Activated T-cell treated with anti-CD3 and anti-CD28 coated beads, Interleukin-2, amount 50 U/mL, for 1 hour (primary cell): ENCODE results near the gene ACBD7.
A peak's percentile ranks its signal among the peaks of the same experiment; 100 is the strongest.

Experiments
- DNase-seq: peaks from one replicate; pipeline ENCODE4 v3.0.0-alpha.2; 2020

The ACBD7 gene

DNA sequence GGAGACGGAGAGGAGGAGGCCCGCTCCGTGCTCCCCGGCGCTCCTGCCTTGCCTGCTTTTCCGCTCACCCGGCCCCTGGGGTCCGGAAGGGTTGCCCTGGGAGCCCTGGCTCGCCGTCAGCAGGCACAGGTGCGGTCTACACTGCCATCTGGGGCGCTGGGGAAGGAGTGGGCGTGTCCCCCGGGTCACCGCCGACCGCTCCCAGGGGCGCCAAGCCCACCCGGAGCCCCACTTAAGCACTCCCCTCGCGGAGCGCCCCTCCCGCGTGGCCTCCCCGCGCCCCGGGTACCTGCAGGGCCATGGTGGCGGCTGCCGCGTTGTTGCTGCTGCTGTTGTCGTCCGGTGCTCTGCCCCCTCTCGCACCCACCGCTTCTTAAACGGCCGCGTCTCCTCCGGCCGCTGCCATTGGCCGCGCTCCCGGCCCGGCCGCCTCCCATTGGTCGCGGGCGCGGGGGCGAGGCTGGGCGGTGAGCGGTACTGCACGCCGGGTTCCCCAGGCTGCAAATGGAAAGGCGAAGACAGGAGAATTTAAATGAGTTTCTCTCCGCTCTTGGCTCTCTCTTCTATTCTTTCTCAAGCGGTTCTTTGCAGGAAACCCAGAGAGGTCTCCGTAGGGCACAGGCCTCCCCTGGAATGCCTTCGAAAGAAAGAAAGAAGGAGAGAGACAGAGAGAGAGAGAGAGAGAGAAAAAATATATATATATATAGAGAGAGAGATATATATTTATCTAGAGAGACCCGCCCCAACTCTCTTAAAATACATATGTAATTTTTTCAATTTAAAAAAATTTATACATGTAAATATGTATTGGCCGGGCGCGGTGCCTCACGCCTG, at the start of gene ACBD7:
TSS of gene ACBD7 (minus strand) at position 349 of the 834 bp plus-strand sequence. CDS start at position 301, 48 bp downstream.
- DNase-seq = peak; percentile 82

DNA sequence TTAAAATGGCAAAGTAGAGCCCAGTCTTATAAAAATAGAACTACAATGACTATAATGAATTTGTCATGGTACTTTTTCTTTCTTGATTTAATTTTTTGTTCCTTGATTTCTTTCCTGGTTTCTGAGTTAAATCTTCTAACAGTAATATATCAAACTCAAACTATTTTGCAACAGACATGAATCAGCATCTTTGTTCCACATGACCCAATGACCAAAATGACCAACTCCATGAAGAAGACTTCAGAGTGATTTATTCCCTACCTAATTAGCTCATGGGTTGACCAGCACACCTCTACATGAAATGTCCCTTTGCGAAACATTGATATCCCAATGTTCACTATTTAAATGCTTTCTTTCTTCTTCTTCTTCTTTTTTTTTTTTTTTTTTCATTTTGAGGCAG, 49.1 kb upstream of the ACBD7 start:
- no peak for DNase-seq

DNA sequence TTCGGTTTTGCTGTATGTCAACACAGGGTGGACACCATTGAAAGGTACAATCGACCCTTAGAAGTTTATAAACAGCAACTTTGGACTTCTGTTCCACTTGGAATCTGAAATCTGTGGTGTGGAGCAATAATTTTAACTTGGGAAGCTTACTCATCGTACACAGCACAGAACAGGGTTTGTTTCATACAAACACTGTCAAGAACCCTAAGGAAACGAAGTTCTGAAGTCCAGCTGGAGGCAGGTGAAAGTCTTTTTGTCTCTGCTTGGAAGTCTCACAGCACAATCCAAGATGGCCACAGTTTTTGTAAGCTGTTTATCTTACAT, 48.4 kb upstream of the ACBD7 start:
- DNase-seq = no peak

DNA sequence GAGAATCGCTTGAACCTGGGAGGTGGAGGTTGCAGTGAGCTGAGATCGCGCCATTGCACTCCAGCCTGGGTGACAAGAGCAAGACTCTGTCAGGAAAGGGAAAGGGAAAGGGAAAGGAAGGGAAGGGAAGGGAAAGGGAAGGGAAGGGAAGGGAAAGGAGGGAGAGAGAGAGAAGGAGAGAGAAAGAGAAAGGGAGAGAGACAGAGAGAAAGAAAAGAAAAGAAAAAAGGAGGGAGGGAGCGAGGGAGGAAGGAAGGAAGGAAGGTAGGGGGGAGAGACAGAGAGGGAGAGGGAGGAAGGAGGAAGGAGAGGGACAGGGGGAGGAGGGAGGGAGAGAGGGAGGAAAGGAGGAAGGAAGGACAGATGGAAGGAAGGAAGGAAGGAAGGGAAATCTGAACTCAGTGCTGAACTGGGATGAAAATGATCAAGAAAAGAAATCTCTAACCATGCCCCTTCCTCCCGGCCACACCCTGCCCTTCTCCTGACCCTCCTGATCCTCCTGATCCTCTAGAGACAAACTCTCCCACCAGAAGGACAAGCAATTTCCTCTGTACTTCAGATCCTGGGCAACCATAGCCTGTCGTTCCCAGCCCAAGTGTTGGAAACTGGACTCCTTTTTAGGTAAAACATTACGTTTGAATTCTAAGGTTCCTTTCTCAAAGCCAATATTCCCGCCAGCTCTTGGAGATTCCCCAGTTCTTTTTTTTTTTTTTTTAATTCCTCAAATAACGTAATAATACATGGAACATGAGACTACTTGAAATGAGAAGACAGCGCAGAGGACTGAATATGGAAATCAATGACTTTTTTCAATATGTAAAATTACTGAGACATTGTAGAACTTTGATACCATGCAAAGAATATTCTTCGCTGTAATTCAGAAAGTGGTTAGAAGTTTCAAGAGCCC, 47.8 kb upstream of the ACBD7 start:
- no peak for DNase-seq

DNA sequence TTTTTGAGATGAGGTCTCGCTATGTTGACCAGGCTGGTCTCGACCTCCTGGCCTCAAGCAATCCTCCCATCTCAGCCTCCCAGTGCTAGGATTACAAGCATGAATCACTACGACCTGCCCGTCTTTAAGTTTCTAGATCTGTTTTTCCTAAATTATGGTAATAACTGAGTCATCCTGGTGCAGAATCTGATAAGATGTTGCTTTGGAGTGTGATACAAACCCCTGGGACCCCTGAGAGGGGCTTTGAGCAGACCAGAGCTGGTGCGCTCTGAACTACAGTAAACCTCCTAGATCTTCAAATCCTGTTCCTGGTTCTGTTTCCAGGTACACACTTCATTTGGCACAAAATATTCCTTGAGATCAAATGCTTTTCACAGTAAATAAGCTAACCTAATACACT, 42.8 kb upstream of the ACBD7 start:
- no peak for DNase-seq

DNA sequence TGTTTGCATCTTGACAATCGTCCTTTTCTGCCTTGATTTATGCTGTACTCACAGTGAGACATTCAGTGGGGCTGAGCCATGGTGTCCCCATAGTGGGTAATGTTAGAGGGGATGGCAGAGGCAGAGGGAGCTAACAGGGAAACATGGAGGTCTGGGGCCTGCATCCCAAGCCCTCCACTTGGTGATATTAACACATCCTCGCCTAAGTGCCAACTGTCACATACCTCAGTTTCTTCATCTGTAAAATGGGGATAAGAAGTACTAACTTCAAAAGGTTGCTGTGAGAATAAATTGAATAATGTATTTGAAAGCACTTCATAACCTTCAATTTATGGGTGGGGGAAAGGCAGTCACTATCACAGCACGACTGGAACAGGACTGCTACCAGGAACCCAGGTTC, 36.3 kb upstream of the ACBD7 start:
- DNase-seq = no peak

DNA sequence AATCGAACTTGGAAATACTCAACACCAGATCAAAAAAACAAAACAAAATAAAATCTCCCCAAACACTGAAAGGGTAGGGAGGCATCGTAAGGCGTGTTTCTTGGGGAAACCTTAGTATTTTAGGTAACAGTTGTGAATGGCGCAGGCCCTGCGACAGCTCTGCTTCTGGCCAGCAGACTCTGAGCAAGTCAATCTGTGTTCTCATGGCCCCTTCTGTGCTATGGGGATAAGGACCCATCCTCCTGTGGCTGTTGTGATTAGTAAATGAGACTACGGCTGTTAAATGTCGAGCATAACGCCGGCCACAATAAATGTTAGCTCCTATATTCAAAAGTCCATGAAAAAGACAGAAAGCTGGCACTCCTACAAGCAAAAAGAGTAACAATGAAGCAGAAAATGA, 35.6 kb upstream of the ACBD7 start:
- DNase-seq = no peak

DNA sequence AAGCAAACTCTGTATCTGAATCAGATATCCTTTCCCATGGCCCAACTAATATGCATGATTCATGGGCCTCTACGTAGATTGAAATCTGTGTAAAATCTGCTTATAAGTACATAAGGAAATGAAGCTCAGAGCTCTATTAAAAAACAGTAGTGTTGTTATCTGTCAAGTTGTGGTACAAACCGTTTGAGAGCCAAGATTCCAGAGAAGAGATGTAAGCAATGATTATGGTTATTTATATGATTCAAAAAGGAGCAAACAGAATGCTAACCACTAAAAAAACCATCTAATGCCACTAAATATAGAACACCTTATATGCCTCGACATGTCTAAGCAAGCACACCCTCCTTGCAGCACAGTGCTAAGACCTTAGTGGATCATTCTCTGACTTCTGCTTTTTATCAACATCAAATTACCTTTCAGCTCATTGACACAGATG, 35.2 kb upstream of the ACBD7 start:
- DNase-seq = no peak

DNA sequence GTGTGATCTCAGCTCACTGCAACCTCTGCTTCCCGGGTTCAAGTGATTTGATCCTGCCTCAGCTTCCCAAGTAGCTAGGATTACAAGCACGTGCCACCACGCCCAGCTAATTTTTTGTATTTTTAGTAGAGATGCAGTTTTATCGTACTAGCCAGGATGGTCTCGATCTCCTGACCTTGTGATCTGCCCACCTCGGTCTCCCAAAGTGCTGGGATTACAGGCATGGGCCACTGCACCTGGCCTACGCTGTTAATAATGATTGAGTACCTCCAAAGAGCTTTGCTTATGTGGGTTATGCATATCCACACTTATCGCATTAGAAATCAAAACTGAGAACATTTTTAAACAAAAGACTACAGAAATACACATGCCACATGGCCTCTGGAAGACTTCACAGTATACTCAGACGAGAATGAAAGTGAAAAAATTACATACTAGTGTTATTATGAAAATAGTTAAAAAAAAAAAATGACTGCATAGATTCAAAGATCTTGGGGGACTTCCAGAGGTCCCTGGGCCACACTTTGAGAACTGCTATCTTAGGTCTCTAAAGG, 34.0 kb upstream of the ACBD7 start:
- DNase-seq = no peak

DNA sequence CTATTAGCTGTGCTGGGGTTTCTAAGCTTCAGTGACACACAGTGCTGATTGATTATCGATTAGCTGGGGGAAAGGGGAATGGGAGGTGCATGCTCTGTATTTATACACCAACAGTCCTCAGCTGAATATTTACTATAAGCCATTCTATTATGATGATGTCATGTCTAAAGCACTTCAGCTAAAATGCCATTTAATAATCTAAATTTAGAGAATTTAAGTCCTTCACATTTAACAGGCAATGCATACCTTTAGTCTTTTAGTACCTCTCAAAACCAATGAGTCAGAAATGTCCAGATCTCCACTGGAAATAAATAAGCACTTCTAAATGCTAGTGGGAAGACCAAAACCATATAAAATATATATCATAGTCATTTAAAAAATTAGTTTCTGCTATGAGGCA, 33.1 kb upstream of the ACBD7 start:
- DNase-seq = no peak

DNA sequence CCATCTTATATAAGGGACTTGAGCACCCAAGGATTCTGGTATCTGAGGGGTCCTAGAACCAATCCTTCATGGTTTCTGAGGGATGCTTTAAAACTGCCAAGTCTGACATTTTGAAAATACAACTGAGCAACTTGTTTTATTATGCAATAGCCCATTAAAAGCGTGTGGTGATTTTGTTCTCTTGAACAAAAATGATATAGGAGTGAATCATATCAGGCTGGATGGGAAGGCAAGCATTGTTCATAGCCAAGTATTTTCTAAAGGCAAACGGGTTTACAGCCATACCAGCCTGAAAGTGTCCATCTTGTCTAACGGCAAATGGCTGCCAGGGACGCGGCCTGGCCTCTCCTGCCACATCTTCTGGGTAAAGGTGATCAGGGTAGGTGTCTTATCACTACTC, 31.9 kb upstream of the ACBD7 start:
- DNase-seq = no peak

DNA sequence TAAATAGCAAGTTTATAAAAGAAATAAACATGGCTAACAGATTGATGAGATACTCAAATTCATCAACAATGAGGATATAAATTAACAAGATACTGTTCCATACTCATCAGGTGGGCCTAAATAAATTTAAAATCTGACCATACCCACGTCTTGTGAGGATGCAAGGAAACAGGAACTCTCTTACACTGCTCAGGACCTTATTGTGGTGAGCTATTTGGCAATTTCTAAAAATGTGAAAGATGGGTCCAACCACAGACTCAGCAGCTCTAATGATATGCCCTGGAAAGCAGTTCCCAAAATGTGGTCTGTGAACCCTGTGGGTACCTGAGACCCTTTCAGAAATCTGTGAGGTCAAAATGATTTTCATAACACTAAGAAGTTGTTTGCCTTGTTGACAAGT, 30.0 kb upstream of the ACBD7 start:
- no peak for DNase-seq

DNA sequence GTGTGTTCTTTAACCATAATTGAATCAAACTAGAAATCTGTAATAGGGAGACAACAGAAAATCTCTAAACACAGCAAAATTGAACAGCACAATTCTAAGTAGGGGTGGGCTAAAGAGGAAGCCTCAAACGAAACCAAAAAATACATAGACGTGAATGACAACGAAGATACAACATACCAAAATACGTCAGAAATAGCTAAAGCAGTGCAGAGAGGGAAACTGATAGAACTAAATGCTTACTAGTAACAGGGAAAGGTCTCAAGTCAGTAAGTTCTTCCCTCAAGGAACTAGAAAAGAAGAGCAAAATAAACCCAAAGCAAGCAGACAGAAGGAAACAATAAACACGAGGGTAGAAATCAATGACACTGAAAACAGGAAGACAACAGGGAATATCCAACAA, 27.6 kb upstream of the ACBD7 start:
- no peak for DNase-seq

DNA sequence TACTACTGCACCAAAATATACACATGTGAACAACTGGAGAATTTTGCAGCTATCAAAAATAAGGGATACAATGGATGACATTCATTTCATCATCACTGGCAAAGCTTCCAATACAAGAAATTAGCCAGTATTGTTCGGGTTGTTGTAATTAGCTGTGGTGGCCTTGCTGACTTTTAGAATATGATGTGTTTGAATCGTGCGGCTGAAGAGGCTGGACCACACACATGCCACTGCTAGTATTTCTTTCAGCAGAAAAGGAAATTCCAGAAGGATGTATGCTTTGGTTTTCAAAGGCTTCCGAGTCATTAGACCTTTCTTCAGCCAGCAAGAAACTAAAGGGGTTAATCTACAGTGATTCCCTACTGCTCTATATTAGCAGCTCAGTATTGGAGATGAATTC, 25.2 kb upstream of the ACBD7 start:
- no peak for DNase-seq

DNA sequence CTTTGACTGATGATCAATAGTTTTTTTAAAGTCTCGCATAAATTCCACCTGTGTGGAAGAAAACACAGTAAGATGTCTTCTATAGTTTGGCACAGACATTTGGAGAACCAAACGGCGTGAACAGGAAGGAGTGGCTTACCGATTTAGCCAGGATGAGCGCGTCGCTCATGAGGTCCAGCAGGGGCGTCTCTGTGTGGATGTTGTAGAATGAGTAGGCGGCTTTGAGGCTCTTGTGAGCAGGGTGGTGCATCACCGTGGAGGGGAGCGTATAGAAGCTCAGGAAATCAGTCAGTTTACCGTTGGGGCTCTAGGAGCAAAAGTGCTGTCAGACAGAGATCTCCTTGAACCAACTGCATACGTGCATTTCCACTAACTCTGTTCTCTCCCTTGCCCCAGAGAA, 24.1 kb upstream of the ACBD7 start:
- no peak for DNase-seq

DNA sequence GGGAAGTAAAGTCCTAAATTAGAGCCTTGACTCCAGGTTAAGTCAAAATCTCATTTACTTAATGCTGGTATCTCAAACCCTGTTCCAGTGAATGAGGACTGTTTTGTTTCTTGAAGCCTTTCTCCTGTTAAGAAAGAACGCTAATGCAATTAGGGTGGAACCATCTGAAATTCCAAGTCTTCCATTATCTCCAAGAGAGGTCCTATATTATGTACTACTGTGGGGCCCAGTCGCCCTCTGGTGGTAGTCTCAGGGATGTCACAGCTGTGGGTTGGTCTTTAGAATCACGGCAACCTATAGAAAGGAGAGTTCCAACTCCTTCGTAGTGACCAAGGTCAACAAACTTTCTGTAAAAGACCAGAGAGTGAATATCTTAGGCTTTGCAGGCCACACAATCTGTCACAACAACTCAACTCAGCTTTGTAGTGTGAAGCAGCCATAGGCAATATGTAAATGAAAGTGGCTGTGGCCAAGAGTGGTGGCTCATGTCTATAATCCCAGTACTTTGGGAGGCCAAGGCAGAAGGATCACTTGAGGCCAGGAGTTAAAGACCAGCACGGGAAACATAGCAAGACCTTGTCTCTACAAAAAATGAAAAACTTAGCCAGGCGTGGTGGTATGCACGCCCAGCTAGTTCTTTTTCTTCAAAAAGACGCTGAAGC, 17.9 kb upstream of the ACBD7 start:
- DNase-seq = peak; percentile 72

DNA sequence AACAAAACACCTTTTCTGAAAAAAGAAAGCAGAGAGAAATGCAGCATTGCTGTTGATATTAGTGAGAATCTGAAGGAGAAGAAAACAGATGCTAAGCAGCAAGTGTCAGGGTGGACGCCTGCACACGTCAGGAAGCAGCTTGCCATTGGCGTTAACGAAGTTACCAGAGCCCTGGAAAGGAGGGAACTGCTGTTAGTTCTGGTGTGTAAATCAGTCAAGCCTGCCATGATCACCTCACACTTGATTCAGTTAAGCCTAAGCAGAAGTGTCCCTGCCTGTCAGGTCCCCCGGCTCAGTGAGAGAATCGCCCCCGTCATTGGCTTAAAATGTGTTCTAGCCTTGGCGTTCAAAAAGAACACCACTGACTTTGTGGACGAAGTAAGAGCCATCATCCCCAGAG, 14.9 kb upstream of the ACBD7 start:
- DNase-seq = no peak

DNA sequence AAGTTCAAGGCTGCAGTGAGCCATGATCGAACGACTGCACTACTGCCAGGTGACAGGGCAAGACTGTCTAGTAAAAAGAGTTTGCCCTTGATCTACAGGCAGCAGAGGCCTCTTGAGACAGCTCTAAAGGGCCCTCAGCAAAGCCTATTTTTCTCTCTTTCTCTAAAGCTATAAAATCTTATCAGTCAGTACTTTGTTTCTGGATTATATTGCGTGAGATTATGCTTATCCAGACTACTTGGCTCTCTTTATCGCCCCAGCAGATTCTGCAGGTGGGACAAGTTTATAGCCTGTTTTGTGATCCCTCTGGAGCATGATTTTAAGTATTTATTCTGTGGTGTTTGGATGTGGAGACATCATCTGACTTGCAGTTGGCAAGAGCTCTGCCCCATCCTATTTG, 11.3 kb upstream of the ACBD7 start:
- DNase-seq = no peak

DNA sequence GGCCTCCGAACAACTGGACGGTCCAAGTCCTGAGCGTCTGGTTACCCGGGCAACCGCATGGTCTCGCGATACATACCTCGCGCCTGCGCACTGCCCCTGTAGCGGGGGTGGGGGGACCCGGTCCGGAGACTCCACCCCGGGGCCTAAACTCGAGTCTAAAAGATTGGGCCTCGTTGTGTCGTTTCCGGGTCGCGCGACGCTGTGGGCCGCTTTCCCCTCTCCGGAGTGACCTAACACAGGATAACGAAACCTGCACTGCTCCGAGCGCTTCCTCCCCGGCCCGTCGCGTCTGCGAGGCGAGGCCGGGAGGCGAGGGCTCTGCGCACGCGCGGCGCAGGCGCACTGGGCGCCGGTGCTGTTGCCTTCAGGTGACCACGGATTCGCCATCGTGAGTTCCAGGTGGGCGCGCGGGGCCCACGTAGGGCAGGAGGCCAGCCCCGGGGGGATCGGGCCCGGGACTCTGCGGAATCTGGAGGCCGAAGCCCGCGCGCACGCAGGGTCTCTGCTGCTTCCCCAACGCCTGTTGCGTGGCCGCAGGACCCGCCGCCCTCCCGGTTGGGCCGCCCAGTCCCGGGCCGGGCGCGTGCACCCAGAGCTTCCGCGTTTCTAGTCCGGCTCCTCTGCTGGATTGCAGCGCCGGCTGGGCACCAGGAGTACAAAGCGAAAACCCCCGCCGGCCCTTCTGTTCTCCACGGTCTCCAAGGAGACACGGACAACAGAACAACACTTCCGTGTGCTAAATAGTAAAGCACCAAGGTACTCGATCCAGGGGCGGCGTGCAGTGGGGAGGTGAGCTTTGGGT, 8.6 kb upstream of the ACBD7 start, which contains the start of gene RPP38:
TSS of gene RPP38 (plus strand) at position 345 of the 802 bp plus-strand sequence. CDS start 5,960 bp downstream, outside the sequence.
- DNase-seq = peak; percentile 93

DNA sequence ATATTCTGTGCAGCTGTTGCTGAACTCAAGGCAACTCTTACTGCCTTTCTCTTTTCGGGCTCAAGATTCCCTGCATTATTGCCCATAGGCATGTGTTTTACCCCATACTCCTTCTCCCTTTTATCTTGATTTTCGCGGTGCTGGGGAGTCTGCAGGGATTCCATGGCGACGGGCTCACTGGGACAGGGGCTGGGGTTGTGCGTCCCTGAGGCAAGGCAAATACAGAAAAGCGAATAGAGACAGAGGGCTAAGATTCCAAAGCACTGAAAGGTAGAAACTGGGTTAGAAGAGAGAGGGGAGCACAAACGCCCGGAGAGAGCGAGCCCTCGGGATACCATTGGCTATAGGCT, 8.1 kb upstream of the ACBD7 start:
- DNase-seq = no peak

DNA sequence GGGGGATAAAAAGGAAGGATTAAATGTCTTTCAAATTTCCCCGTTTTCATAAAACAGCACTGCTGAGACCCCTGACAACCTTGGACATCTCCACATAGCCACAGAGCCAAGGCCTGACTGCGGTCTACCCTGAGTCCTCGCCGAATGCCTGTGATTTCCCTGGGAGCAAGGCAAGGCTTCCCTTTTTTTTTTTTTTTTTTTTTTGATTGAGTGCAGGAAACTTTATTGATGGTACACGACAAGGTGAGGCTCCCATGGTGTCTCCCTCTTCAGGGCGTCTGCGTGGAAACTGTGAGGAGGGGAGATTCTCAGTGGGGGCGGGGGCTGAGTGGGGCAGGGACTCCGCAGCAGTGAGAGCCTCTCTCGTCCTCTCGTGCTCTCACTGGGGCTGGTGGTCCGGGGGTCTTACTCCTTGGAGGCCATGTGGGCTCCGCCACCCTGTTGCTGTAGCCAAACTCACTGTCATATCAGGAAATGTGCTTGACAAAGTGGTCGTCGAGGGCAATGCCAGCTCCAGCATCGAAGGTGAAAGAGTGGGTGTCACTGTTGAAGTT, 4.4 kb upstream of the ACBD7 start:
- no peak for DNase-seq

DNA sequence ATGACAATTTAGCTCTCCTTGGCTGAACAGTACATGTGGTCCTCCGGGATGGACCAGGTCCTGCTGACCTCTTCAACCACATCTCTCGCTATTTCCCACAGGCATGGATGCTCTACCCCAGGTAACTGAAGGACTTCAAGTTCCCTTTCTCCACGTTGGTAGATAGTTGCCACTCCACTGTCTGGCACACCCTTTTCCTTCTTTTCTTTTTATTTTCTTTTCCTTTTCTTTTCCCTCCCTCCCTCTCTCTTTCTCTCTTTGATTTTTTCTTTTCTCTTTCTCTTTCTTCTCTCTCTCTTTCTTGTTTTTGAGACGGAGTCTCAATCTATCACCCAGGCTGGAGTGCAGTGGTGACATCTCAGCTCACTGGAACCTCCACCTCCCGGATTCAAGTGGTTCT, 2.8 kb upstream of the ACBD7 start:
- no peak for DNase-seq
